Activated CD4-positive, alpha-beta T cell treated with anti-CD3 and anti-CD28 coated beads for 24 hours (primary cell): ENCODE measurements around the gene ATP1A2.

Source experiments
- DNase-seq, 2 donors: peaks; one replicate each; pipeline ENCODE4 v3.0.0-alpha.2; 2020; ENCODE audit warnings: low read depth in 2 of 2

Gene ATP1A2

GRCh38 chr1:160146107-160146506, 30.5 kb downstream of the ATP1A2 start:
- no peak for DNase-seq

- no peak for DNase-seq
Observed at GRCh38 chr1:160148121-160148520, 32.6 kb downstream of the ATP1A2 start.

- no peak for DNase-seq
Observed at GRCh38 chr1:160149233-160149632, 33.7 kb downstream of the ATP1A2 start.

- no peak for DNase-seq
Observed at GRCh38 chr1:160149716-160150115, 34.2 kb downstream of the ATP1A2 start.

- DNase-seq: no peak
Observed at GRCh38 chr1:160151303-160151702, 35.7 kb downstream of the ATP1A2 start, which contains the start of gene ATP1A4. TSS of gene ATP1A4 (plus strand) at chr1:160151603. CDS start at chr1:160152041, 438 bp downstream.

GRCh38 chr1:160154790-160155189, 39.2 kb downstream of the ATP1A2 start:
- DNase-seq: no peak

- no peak for DNase-seq
Observed at GRCh38 chr1:160156361-160156760, 40.8 kb downstream of the ATP1A2 start.

- no peak for DNase-seq
Observed at GRCh38 chr1:160157174-160157573, 41.6 kb downstream of the ATP1A2 start.

- no peak for DNase-seq
Observed at GRCh38 chr1:160158031-160158430, 42.5 kb downstream of the ATP1A2 start.

- DNase-seq: no peak
Observed at GRCh38 chr1:160158534-160158933, 43.0 kb downstream of the ATP1A2 start.

- no peak for DNase-seq
Observed at GRCh38 chr1:160159846-160160245, 44.3 kb downstream of the ATP1A2 start.

GRCh38 chr1:160161965-160162705, 46.6 kb downstream of the ATP1A2 start:
- DNase-seq: no peak

GRCh38 chr1:160162931-160163330, 47.4 kb downstream of the ATP1A2 start:
- no peak for DNase-seq

- no peak for DNase-seq
Observed at GRCh38 chr1:160163615-160164014, 48.1 kb downstream of the ATP1A2 start.

- DNase-seq: no peak
Observed at GRCh38 chr1:160164121-160164520, 48.6 kb downstream of the ATP1A2 start.

GRCh38 chr1:160166166-160166868, 50.8 kb downstream of the ATP1A2 start:
- DNase-seq: no peak

GRCh38 chr1:160167056-160167455, 51.5 kb downstream of the ATP1A2 start:
- no peak for DNase-seq

GRCh38 chr1:160167580-160167979, 52.0 kb downstream of the ATP1A2 start:
- no peak for DNase-seq

- DNase-seq: no peak
Observed at GRCh38 chr1:160168016-160168415, 52.5 kb downstream of the ATP1A2 start.

- DNase-seq: no peak
Observed at GRCh38 chr1:160168609-160169369, 53.2 kb downstream of the ATP1A2 start.

- DNase-seq: no peak
Observed at GRCh38 chr1:160169553-160170399, 54.2 kb downstream of the ATP1A2 start.

- no peak for DNase-seq
Observed at GRCh38 chr1:160171354-160171753, 55.8 kb downstream of the ATP1A2 start.
